HepG2 (cell line): Measurements from ENCODE around the gene HENMT1. TPM values are rescaled to one million over a fixed set of nuclear protein-coding genes. Genes with fewer than 3 reads are reported as not detected.

Experiments used
- ATAC-seq: fragments of 200-7000 bp; cut with Tn5 transposase; 3 replicates; pipeline ENCODE4 v1.9.1; 2020; ENCODE audit warnings: mild to moderate bottlenecking, moderate library complexity
- BruUV-seq: library from RNA; stranded (reverse); fragments of 400-500 nt; replicated peaks from 2 replicates; lab custom pipeline; 2021; lab: Mats Ljungman, UMichigan
- CTCF ChIA-PET: fragments of 300-600 bp; formaldehyde crosslinking; extraction: SDS; loops from one replicate; lab custom pipeline; 2021; ENCODE audit warnings: low total read pairs, inconsistent platforms, low intra/inter-chr PET ratio; lab: Yijun Ruan, JAX
- POLR2A ChIA-PET: fragments of 350-600 bp; sonication (Branson Sonifier 250); formaldehyde crosslinking; loops from one replicate; lab custom pipeline; 2020; ENCODE audit warnings: antibody characterized with exemption, inconsistent platforms; lab: Yijun Ruan, JAX
- DNase-seq: peaks from one replicate; pipeline ENCODE4 v3.0.0-alpha.2; 2015; ENCODE audit warnings: low spot score
- FAIRE-seq: peaks from 3 replicates; lab custom pipeline; 2011; peaks lifted over from hg19 to GRCh38; lab: Jason Lieb, UNC
- H2AFZ ChIP-seq: one replicate; pipeline ENCODE4 v1.6.1; 2011; ENCODE audit warnings: low read length, inconsistent platforms
- H3K27ac ChIP-seq: fragments of 300-600 bp; 3 replicates; pipeline ENCODE4 v1.8.0; 2011; ENCODE audit warnings: mixed run types, mild to moderate bottlenecking, mixed read lengths, low read length, inconsistent platforms; ENCODE audit not compliant: insufficient read depth; ENCODE audit errors: extremely low read length
- H3K27me3 ChIP-seq, 2 experiments: fragments of 200-600 bp in 1 of 2; 2 replicates in 1 of 2; 3 replicates in 1 of 2; pipeline versions ENCODE4 v1.6.0 to v1.8.0; 2011; ENCODE audit warnings: low read length in 2 of 2, mild to moderate bottlenecking in 2 of 2, moderate library complexity in 2 of 2, inconsistent platforms in 1 of 2; ENCODE audit not compliant: insufficient read depth in 2 of 2, control insufficient read depth in 1 of 2
- H3K36me3 ChIP-seq, 2 experiments: fragments of 200-600 bp in 1 of 2; replicated peaks in 1 of 2; 2 replicates in 1 of 2; 3 replicates in 1 of 2; pipeline versions ENCODE4 v1.5.1 to v1.8.0; 2011; ENCODE audit warnings: low read length in 2 of 2, inconsistent platforms in 1 of 2; ENCODE audit not compliant: insufficient read depth in 2 of 2, control insufficient read depth in 1 of 2
- H3K4me1 ChIP-seq: 2 replicates; pipeline ENCODE4 v1.5.1; 2012; ENCODE audit warnings: low read length, inconsistent platforms; ENCODE audit not compliant: insufficient read depth
- H3K4me2 ChIP-seq: 2 replicates; pipeline ENCODE4 v1.6.0; 2011; ENCODE audit warnings: low read depth, low read length, inconsistent platforms
- H3K4me3 ChIP-seq, 3 experiments: fragments of 200-600 bp in 1 of 3; sonication (generic), shearing (Covaris generic) in 1 of 3; replicated peaks in 1 of 3; 2 replicates each; pipeline ENCODE4 v1.5.1; 2011 to 2016; ENCODE audit warnings: low read length in 3 of 3, inconsistent platforms in 2 of 3, low read depth in 2 of 3, mild to moderate bottlenecking in 2 of 3, control low read depth in 1 of 3, mixed read lengths in 1 of 3; ENCODE audit not compliant: insufficient read depth in 1 of 3
- H3K79me2 ChIP-seq: one replicate; pipeline ENCODE4 v1.6.1; 2011; ENCODE audit warnings: low read length, inconsistent platforms; ENCODE audit not compliant: insufficient read depth
- H3K9ac ChIP-seq: 2 replicates; pipeline ENCODE4 v1.6.0; 2011; ENCODE audit warnings: mild to moderate bottlenecking, low read depth, low read length, inconsistent platforms; ENCODE audit not compliant: insufficient read depth
- H3K9me3 ChIP-seq: 2 replicates; pipeline ENCODE4 v1.5.1; 2012; ENCODE audit warnings: mild to moderate bottlenecking, low read length
- H4K20me1 ChIP-seq: 2 replicates; pipeline ENCODE4 v1.6.0; 2011; ENCODE audit warnings: inconsistent platforms, mild to moderate bottlenecking, low read length, moderate library complexity; ENCODE audit not compliant: insufficient read depth
- ESRRA ChIP-seq: sonication (generic); formaldehyde crosslinking; IDR thresholded peaks from 2 replicates; pipeline ENCODE4 v1.5.1; 2020; ENCODE audit warnings: mild to moderate bottlenecking, low read depth, missing genetic modification reagents
- KMT2B ChIP-seq: IDR thresholded peaks from 2 replicates; pipeline ENCODE4 v1.6.1; 2016; ENCODE audit warnings: missing genetic modification reagents, missing compliant biosample characterization
- MEIS2 ChIP-seq: sonication (generic); formaldehyde crosslinking; IDR thresholded peaks from 2 replicates; pipeline ENCODE4 v1.9.0; 2021; ENCODE audit warnings: mild to moderate bottlenecking, missing genetic modification reagents
- NAIF1 ChIP-seq: sonication (generic); formaldehyde crosslinking; IDR thresholded peaks from 2 replicates; pipeline ENCODE4 v1.5.0; 2020; ENCODE audit warnings: mild to moderate bottlenecking, missing genetic modification reagents, borderline replicate concordance
- ONECUT2 ChIP-seq: sonication (generic); formaldehyde crosslinking; IDR thresholded peaks from 2 replicates; pipeline ENCODE4 v1.4.0; 2020; ENCODE audit warnings: missing genetic modification reagents
- REXO4 ChIP-seq: sonication (generic); formaldehyde crosslinking; IDR thresholded peaks from 2 replicates; pipeline ENCODE4 v1.8.0; 2022; ENCODE audit warnings: missing genetic modification reagents, mild to moderate bottlenecking, borderline replicate concordance
- SALL1 ChIP-seq: sonication (generic); formaldehyde crosslinking; IDR thresholded peaks from 2 replicates; pipeline ENCODE4 v1.8.0; 2022; ENCODE audit warnings: mild to moderate bottlenecking, missing genetic modification reagents
- ZBTB3 ChIP-seq: sonication (generic); formaldehyde crosslinking; IDR thresholded peaks from 2 replicates; pipeline ENCODE4 v1.4.0; 2020; ENCODE audit warnings: low read depth, mild to moderate bottlenecking, moderate library complexity, missing genetic modification reagents, borderline replicate concordance
- ZFP37 ChIP-seq: sonication (generic); formaldehyde crosslinking; IDR thresholded peaks from 2 replicates; pipeline ENCODE4 v1.4.0; 2020; ENCODE audit warnings: missing genetic modification reagents, borderline replicate concordance
- ZNF12 ChIP-seq: sonication (generic); formaldehyde crosslinking; IDR thresholded peaks from 2 replicates; pipeline ENCODE4 v1.5.0; 2020; ENCODE audit warnings: missing genetic modification reagents
- ZNF225 ChIP-seq: sonication (generic); formaldehyde crosslinking; IDR thresholded peaks from 2 replicates; pipeline ENCODE4 v1.4.0; 2020; ENCODE audit warnings: mild to moderate bottlenecking, missing genetic modification reagents
- ZNF337 ChIP-seq: sonication (generic); formaldehyde crosslinking; IDR thresholded peaks from 2 replicates; pipeline ENCODE4 v1.5.1; 2020; ENCODE audit warnings: missing genetic modification reagents, low read depth, mild to moderate bottlenecking, borderline replicate concordance
- ZNF552 ChIP-seq: sonication (generic); formaldehyde crosslinking; IDR thresholded peaks from 2 replicates; pipeline ENCODE4 v1.9.0; 2022; ENCODE audit warnings: missing genetic modification reagents, mild to moderate bottlenecking, borderline replicate concordance
- ZNF746 ChIP-seq: sonication (generic); formaldehyde crosslinking; IDR thresholded peaks from 2 replicates; pipeline ENCODE4 v1.8.0; 2022; ENCODE audit warnings: mild to moderate bottlenecking, missing genetic modification reagents
- ZNF776 ChIP-seq: sonication (generic); formaldehyde crosslinking; IDR thresholded peaks from 2 replicates; pipeline ENCODE4 v1.4.0; 2020; ENCODE audit warnings: mild to moderate bottlenecking, missing genetic modification reagents
- WGBS: methylation state at CpG from one replicate; pipeline ENCODE4 v1.1.6; 2017; ENCODE audit warnings: low lambda C conversion rate; 5-methylcytosine and 5-hydroxymethylcytosine counted together
- in situ Hi-C: cut with HindIII; loops from 2 replicates; pipeline ENCODE4 v1.10.0; 2017; ENCODE audit warnings: low pct_unique_long_range_greater_than_20kb; ENCODE audit not compliant: extremely low pct_ligation_motif_present
- intact Hi-C: fragments of 100-400 bp; cut with micrococcal nuclease; formaldehyde crosslinking; loops from one replicate; pipeline ENCODE4 v1.10.0; 2022; ENCODE audit not compliant: unreplicated experiment
- polyA plus RNA-seq, 8 experiments: library from polyadenylated mRNA; depleted of rRNA in 3 of 8; stranded (reverse) in 7 of 8; unstranded in 1 of 8; fragments of >200 nt; fragmentation: Illumina TruSeq in 4 of 8; extraction: Trizol in 4 of 8; gene quantifications; 2 replicates each; pipeline versions ENCODE4 v1.2.1 to v1.2.3, GENCODE V29; 2011 to 2016; ENCODE audit warnings: low read depth in 4 of 8, missing spikeins in 1 of 8, mixed read lengths in 1 of 8; ENCODE audit not compliant: insufficient read depth in 1 of 8
- total RNA-seq, 5 experiments: library from RNA; depleted of rRNA; stranded (reverse); fragments of >200 nt; fragmentation: Illumina TruSeq; extraction: Trizol; gene quantifications; 2 replicates each; pipeline ENCODE4 v1.2.3, GENCODE V29; 2016; ENCODE audit warnings: low read depth in 1 of 5
- TF ChIP-seq, protein P1 (sequence below), 2 experiments: IDR thresholded peaks; 2 replicates each; pipeline ENCODE4 v1.6.1; 2011 to 2012; ENCODE audit warnings: low read length in 2 of 2, borderline replicate concordance in 1 of 2, low read depth in 1 of 2, mild to moderate bottlenecking in 1 of 2, moderate library complexity in 1 of 2

Gene HENMT1
- total and polyA plus RNA-seq, 2 of the 13 experiments (the other 11 are each of a cell fraction or from before 2014, with no cell fraction given), result not detected

DNA sequence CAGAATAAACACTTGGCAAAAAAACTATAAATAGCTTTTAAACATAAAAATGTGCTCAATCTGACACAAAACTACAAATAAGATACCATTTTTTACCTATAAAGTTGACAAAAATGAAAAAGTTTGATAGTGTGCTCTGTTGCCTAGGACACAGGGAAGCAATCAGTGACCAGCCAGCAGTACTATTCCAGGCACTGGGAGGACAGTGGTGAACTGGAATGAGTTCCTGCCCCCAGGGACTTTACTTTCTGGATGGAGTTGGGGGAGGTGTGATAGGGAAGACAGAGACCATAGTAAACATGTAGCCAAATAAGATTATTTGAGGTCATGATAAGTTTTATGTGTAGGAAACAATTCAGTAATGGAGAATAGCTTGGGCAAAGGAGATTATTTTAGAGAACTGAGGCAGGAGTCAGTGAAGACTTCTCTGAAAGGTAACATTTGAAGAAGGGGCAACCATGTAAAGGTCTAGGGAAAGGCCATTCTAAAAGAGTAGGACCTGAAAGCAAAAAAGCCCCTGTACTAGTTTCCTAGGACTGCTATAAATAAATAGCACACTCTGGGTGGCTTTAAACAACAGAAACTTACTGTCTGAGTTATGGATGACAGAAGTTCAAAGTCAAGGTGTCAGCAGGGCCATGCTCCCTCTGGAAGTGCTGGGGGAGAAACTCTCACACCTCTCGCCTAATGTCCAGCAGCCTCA lies 59.0 kb downstream of the HENMT1 start:
- H3K4me1 ChIP-seq, result peaks cover 7% of the 10 kb centered on the region; the same call in 1 of the 2 replicates
- no peak overlapping the region for H3K4me3 ChIP-seq
- ChIA-PET CTCF (no interaction called here), POLR2A (no interaction called here)
- H3K9ac ChIP-seq, result no peak overlapping the region
- FAIRE-seq (no peak), DNase-seq (no peak), ATAC-seq (no peak)
- intact Hi-C loops (no loop called here), in situ Hi-C loops (no loop called here)
- no peaks in the 10 kb centered on the region for H4K20me1 ChIP-seq
- no TSS peak for BruUV-seq
- H3K27me3 ChIP-seq, result no peaks in the 10 kb centered on the region
- H3K4me2 ChIP-seq, result no peak overlapping the region
- no peak overlapping the region for H3K27ac ChIP-seq
- 80% methylated on average over 1 of the region's 1 CpG for WGBS
- H3K79me2 ChIP-seq, result no peaks in the 10 kb centered on the region
- TF ChIP-seq ZFP37 (CRISPR knock-in tag) (no peak), SALL1 (CRISPR knock-in tag) (no peak)
- H2AFZ ChIP-seq, result no peak overlapping the region
- H3K36me3 ChIP-seq, result no peaks in the 10 kb centered on the region
- no peaks in the 10 kb centered on the region for H3K9me3 ChIP-seq

DNA sequence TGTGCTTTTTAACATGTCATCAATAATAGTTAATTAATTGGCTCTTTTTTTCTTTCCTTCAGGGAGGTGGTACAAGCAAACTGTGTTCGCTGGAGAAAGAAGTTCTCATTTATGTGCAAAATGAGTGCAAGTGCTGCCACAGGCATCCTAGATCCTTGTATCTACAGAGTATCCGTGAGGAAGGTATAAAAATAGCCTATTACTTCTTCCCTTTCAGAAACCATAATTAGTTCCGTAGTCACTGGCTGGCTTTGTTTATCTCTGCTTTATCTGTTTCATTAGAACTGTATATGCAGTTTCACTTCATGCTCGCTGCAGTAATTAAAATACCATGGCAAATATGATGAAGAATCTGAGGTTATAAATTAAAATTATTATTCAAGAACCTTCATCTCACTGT lies 60.4 kb downstream of the HENMT1 start:
- Histone ChIP-seq H3K9ac (no peak overlapping the region), H3K27ac (no peak overlapping the region), H3K36me3 (no peaks in the 10 kb centered on the region), H3K4me2 (no peak overlapping the region), H2AFZ (no peak overlapping the region), H3K79me2 (no peaks in the 10 kb centered on the region), H3K4me3 (no peak overlapping the region), H3K4me1 (peaks cover 7% of the 10 kb centered on the region; the same call in 1 of the 2 replicates), H3K27me3 (no peaks in the 10 kb centered on the region), H4K20me1 (no peaks in the 10 kb centered on the region), H3K9me3 (no peaks in the 10 kb centered on the region)
- CTCF ChIA-PET, result no interaction called here
- POLR2A ChIA-PET, result no interaction called here
- ATAC-seq (no peak), FAIRE-seq (no peak), DNase-seq (no peak)
- intact Hi-C loops, result no loop called here
- 92% methylated on average over 4 of the region's 4 CpGs for WGBS
- in situ Hi-C loops, result no loop called here
- TF ChIP-seq ZBTB3, result no peak
- TF ChIP-seq ZNF337, result no peak
- TF ChIP-seq ONECUT2 (CRISPR knock-in tag), result no peak
- TF ChIP-seq REXO4 (CRISPR knock-in tag), result no peak
- TF ChIP-seq ZNF12 (CRISPR knock-in tag), result no peak
- TF ChIP-seq MEIS2, result no peak
- TF ChIP-seq ZNF776, result no peak
- TF ChIP-seq KMT2B (CRISPR knock-in tag), result no peak
- no peak for TF ChIP-seq ZNF552 (CRISPR knock-in tag)
- TF ChIP-seq ZNF746 (CRISPR knock-in tag), result no peak
- TF ChIP-seq, protein P1, sequence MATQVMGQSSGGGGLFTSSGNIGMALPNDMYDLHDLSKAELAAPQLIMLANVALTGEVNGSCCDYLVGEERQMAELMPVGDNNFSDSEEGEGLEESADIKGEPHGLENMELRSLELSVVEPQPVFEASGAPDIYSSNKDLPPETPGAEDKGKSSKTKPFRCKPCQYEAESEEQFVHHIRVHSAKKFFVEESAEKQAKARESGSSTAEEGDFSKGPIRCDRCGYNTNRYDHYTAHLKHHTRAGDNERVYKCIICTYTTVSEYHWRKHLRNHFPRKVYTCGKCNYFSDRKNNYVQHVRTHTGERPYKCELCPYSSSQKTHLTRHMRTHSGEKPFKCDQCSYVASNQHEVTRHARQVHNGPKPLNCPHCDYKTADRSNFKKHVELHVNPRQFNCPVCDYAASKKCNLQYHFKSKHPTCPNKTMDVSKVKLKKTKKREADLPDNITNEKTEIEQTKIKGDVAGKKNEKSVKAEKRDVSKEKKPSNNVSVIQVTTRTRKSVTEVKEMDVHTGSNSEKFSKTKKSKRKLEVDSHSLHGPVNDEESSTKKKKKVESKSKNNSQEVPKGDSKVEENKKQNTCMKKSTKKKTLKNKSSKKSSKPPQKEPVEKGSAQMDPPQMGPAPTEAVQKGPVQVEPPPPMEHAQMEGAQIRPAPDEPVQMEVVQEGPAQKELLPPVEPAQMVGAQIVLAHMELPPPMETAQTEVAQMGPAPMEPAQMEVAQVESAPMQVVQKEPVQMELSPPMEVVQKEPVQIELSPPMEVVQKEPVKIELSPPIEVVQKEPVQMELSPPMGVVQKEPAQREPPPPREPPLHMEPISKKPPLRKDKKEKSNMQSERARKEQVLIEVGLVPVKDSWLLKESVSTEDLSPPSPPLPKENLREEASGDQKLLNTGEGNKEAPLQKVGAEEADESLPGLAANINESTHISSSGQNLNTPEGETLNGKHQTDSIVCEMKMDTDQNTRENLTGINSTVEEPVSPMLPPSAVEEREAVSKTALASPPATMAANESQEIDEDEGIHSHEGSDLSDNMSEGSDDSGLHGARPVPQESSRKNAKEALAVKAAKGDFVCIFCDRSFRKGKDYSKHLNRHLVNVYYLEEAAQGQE (IDR thresholded peaks at IDR 0.05; ENCODE audit: borderline replicate concordance in 1 of 2, low read depth in 1 of 2, low read length in 2 of 2), result no peak
- no peak for TF ChIP-seq ZNF225
- no peak for TF ChIP-seq ESRRA
- TF ChIP-seq NAIF1, result no peak
- no TSS peak for BruUV-seq
